H1 (cell line): ENCODE results near the gene TMEM204. TPM values are rescaled to one million over a fixed set of nuclear protein-coding genes. Genes with fewer than 3 reads are reported as not detected.

Source experiments
- CTCF ChIA-PET: fragments of 300-600 bp; sonication (Branson Sonifier 250); formaldehyde crosslinking; loops from one replicate; lab custom pipeline; 2021; ENCODE audit not compliant: partially characterized antibody; lab: Charles Lee
- POLR2A ChIA-PET: fragments of 300-600 bp; sonication (Branson Sonifier 250); formaldehyde crosslinking; loops from one replicate; lab custom pipeline; 2021; ENCODE audit warnings: inconsistent platforms; ENCODE audit not compliant: partially characterized antibody; lab: Charles Lee
- DNase-seq, 2 experiments: peaks; one replicate each; pipeline versions ENCODE4 v3.0.0 to v3.0.0-alpha.2; 2010 to 2022; ENCODE audit warnings: low spot score in 2 of 2, low read depth in 1 of 2, mixed read lengths in 1 of 2
- FAIRE-seq: peaks from 2 replicates; lab custom pipeline; 2011; peaks lifted over from hg19 to GRCh38; lab: Jason Lieb, UNC
- H2AFZ ChIP-seq: 2 replicates; pipeline ENCODE4 v1.8.1; 2012; ENCODE audit warnings: low read length, inconsistent platforms
- H2AK5ac ChIP-seq: 2 replicates; pipeline ENCODE4 v1.6.1; 2013; ENCODE audit warnings: low read depth, low read length
- H2BK120ac ChIP-seq: replicated peaks from 2 replicates; pipeline ENCODE3; 2013; ENCODE audit warnings: low read depth, low read length, inconsistent platforms
- H2BK12ac ChIP-seq: 2 replicates; pipeline ENCODE4 v1.6.1; 2013; ENCODE audit warnings: low read depth, low read length
- H2BK15ac ChIP-seq: 2 replicates; pipeline ENCODE4 v1.6.1; 2013; ENCODE audit warnings: low read length
- H2BK20ac ChIP-seq: 2 replicates; pipeline ENCODE4 v1.6.1; 2013; ENCODE audit warnings: low read length
- H2BK5ac ChIP-seq: 2 replicates; pipeline ENCODE4 v1.6.1; 2013; ENCODE audit warnings: low read depth, low read length
- H3K14ac ChIP-seq: 2 replicates; pipeline ENCODE4 v1.6.1; 2013; ENCODE audit warnings: inconsistent platforms; ENCODE audit not compliant: insufficient read length
- H3K18ac ChIP-seq: 2 replicates; pipeline ENCODE4 v1.6.1; 2013; ENCODE audit warnings: low read length; ENCODE audit errors: extremely low read depth
- H3K23ac ChIP-seq: 2 replicates; pipeline ENCODE4 v1.6.1; 2013; ENCODE audit warnings: inconsistent platforms; ENCODE audit not compliant: insufficient read length
- H3K23me2 ChIP-seq: 2 replicates; pipeline ENCODE4 v1.6.1; 2013; ENCODE audit warnings: low read depth, low read length
- H3K27ac ChIP-seq: 2 replicates; pipeline ENCODE4 v1.6.1; 2011; ENCODE audit warnings: low read depth, low read length, inconsistent platforms
- H3K27me3 ChIP-seq, 4 experiments: replicated peaks in 1 of 4; 1 replicate in 1 of 4; 2 replicates in 3 of 4; pipeline versions ENCODE4 v1.6.1 to v1.8.1; 2011 to 2013; ENCODE audit warnings: low read length in 3 of 4, mild to moderate bottlenecking in 3 of 4, inconsistent platforms in 2 of 4, mixed read lengths in 2 of 4, moderate library complexity in 1 of 4; ENCODE audit not compliant: control insufficient read depth in 3 of 4, insufficient read depth in 3 of 4; ENCODE audit errors: extremely low read depth in 1 of 4
- H3K36me3 ChIP-seq, 4 experiments: 2 replicates each; pipeline versions ENCODE4 v1.6.1 to v1.8.1; 2011 to 2013; ENCODE audit warnings: mild to moderate bottlenecking in 4 of 4, low read length in 3 of 4, moderate library complexity in 2 of 4, control low read depth in 1 of 4, inconsistent platforms in 1 of 4; ENCODE audit not compliant: insufficient read depth in 4 of 4, control insufficient read depth in 2 of 4
- H3K4ac ChIP-seq: replicated peaks from 2 replicates; pipeline ENCODE3; 2013; ENCODE audit warnings: low read length, low read depth, mixed read lengths, inconsistent platforms; ENCODE audit not compliant: insufficient read length
- H3K4me1 ChIP-seq, 4 experiments: replicated peaks in 1 of 4; 1 replicate in 1 of 4; 2 replicates in 3 of 4; pipeline versions ENCODE4 v1.6.1 to v1.8.1; 2011 to 2013; ENCODE audit warnings: low read length in 3 of 4, inconsistent platforms in 2 of 4, mixed read lengths in 1 of 4; ENCODE audit not compliant: insufficient read depth in 4 of 4, control insufficient read depth in 3 of 4
- H3K4me2 ChIP-seq, 2 experiments: 2 replicates each; pipeline versions ENCODE4 v1.6.1 to v1.8.1; 2011 to 2013; ENCODE audit warnings: low read depth in 2 of 2, low read length in 2 of 2, control low read depth in 1 of 2, inconsistent platforms in 1 of 2, mild to moderate bottlenecking in 1 of 2; ENCODE audit not compliant: insufficient read depth in 1 of 2
- H3K4me3 ChIP-seq, 4 experiments: fragments of 200-600, 300-600 bp in 1 of 4; sonication (generic), shearing (Covaris generic), sonication (Bioruptor Twin) in 1 of 4; 2 replicates each; pipeline versions ENCODE4 v1.5.1 to v1.8.1; 2011 to 2016; ENCODE audit warnings: low read length in 4 of 4, low read depth in 3 of 4, control low read depth in 2 of 4, inconsistent platforms in 2 of 4, mild to moderate bottlenecking in 2 of 4, mixed read lengths in 1 of 4, moderate library complexity in 1 of 4; ENCODE audit not compliant: insufficient read depth in 2 of 4; ENCODE audit errors: extremely low read depth in 1 of 4
- H3K56ac ChIP-seq: replicated peaks from 2 replicates; pipeline ENCODE3; 2013; ENCODE audit warnings: low read depth, mild to moderate bottlenecking, mixed read lengths, low read length, inconsistent platforms; ENCODE audit not compliant: insufficient read length
- H3K79me1 ChIP-seq: 2 replicates; pipeline ENCODE4 v1.6.1; 2013; ENCODE audit warnings: low read depth, low read length, control low read depth
- H3K79me2 ChIP-seq, 2 experiments: 2 replicates each; pipeline versions ENCODE4 v1.6.1 to v1.8.1; 2012 to 2013; ENCODE audit warnings: low read length in 2 of 2, mild to moderate bottlenecking in 2 of 2, inconsistent platforms in 1 of 2; ENCODE audit not compliant: insufficient read depth in 2 of 2, control insufficient read depth in 1 of 2
- H3K9ac ChIP-seq, 4 experiments: replicated peaks in 1 of 4; 1 replicate in 1 of 4; 2 replicates in 3 of 4; pipeline versions ENCODE4 v1.6.1 to v1.8.1; 2011 to 2013; ENCODE audit warnings: low read depth in 3 of 4, low read length in 3 of 4, control low read depth in 2 of 4, mild to moderate bottlenecking in 2 of 4, moderate library complexity in 2 of 4, inconsistent platforms in 1 of 4; ENCODE audit errors: extremely low read depth in 1 of 4
- H3K9me3 ChIP-seq, 2 experiments: 2 replicates each; pipeline versions ENCODE4 v1.6.1 to v1.8.1; 2012 to 2013; ENCODE audit warnings: mild to moderate bottlenecking in 2 of 2, moderate library complexity in 2 of 2, control low read depth in 1 of 2, inconsistent platforms in 1 of 2, low read depth in 1 of 2, low read length in 1 of 2, mixed read lengths in 1 of 2; ENCODE audit not compliant: insufficient read depth in 2 of 2
- H4K20me1 ChIP-seq, 2 experiments: replicated peaks in 1 of 2; 2 replicates each; pipeline versions ENCODE3 to v1.8.1; 2011 to 2013; ENCODE audit warnings: inconsistent platforms in 2 of 2, low read length in 2 of 2, mild to moderate bottlenecking in 1 of 2; ENCODE audit not compliant: insufficient read depth in 2 of 2, control insufficient read depth in 1 of 2
- H4K5ac ChIP-seq: 2 replicates; pipeline ENCODE4 v1.6.1; 2013; ENCODE audit warnings: low read length, low read depth, mixed read lengths, inconsistent platforms; ENCODE audit not compliant: insufficient read length
- H4K8ac ChIP-seq: 2 replicates; pipeline ENCODE4 v1.8.0; 2013; ENCODE audit warnings: mild to moderate bottlenecking, moderate library complexity, low read length, inconsistent platforms; ENCODE audit not compliant: insufficient read depth; ENCODE audit errors: extremely low read depth
- H4K91ac ChIP-seq: replicated peaks from 2 replicates; pipeline ENCODE3; 2013; ENCODE audit warnings: low read length, mixed read lengths, inconsistent platforms; ENCODE audit not compliant: insufficient read length
- ATF2 ChIP-seq: IDR thresholded peaks from 2 replicates; pipeline ENCODE4 v1.6.1; 2012; ENCODE audit warnings: low read length, inconsistent platforms
- ATF3 ChIP-seq: IDR thresholded peaks from 2 replicates; pipeline ENCODE4 v1.6.1; 2011; ENCODE audit warnings: low read depth, mild to moderate bottlenecking, low read length; ENCODE audit not compliant: insufficient read depth
- CREB1 ChIP-seq: IDR thresholded peaks from 2 replicates; pipeline ENCODE4 v1.6.1; 2012; ENCODE audit warnings: inconsistent platforms
- E2F6 ChIP-seq: IDR thresholded peaks from 2 replicates; pipeline ENCODE4 v1.6.1; 2012; ENCODE audit warnings: inconsistent platforms
- EGR1 ChIP-seq: IDR thresholded peaks from 2 replicates; pipeline ENCODE4 v1.6.1; 2011; ENCODE audit warnings: low read depth, low read length, borderline replicate concordance
- MAFK ChIP-seq: IDR thresholded peaks from 2 replicates; pipeline ENCODE4 v1.6.1; 2012; ENCODE audit warnings: low read depth, mild to moderate bottlenecking, improper control_type of control experiment, low read length
- RAD21 ChIP-seq, 2 experiments: IDR thresholded peaks in 1 of 2; conservative IDR thresholded peaks in 1 of 2; 2 replicates each; pipeline ENCODE4 v1.6.1; 2011; ENCODE audit warnings: low read depth in 2 of 2, low read length in 2 of 2, improper control_type of control experiment in 1 of 2, inconsistent platforms in 1 of 2, mild to moderate bottlenecking in 1 of 2, moderate library complexity in 1 of 2
- RNF2 ChIP-seq: fragments of 200-900, 300-1000 bp; sonication (generic); IDR thresholded peaks from 2 replicates; pipeline ENCODE4 v1.7.1; 2016; ENCODE audit warnings: borderline replicate concordance, low read depth, mild to moderate bottlenecking, antibody characterized with exemption, low read length; ENCODE audit not compliant: poor library complexity, severe bottlenecking; ENCODE audit errors: missing control alignments
- RXRA ChIP-seq: IDR thresholded peaks from 2 replicates; pipeline ENCODE4 v1.6.1; 2011; ENCODE audit warnings: low read depth, mild to moderate bottlenecking, low read length, moderate library complexity; ENCODE audit not compliant: insufficient read depth
- TCF12 ChIP-seq: IDR thresholded peaks from 2 replicates; pipeline ENCODE4 v1.6.1; 2011; ENCODE audit warnings: low read depth, mild to moderate bottlenecking, low read length
- WGBS, 2 experiments: shearing (Covaris generic) in 1 of 2; methylation state at CpG; one replicate each; pipeline versions ENCODE4 v1.1.6 to v1.1.7; 2013 to 2015; ENCODE audit warnings: low lambda C conversion rate in 2 of 2, mixed read lengths in 2 of 2, inconsistent platforms in 1 of 2, low coverage in 1 of 2, missing lambda C conversion rate in 1 of 2; ENCODE audit not compliant: insufficient replicate concordance in 2 of 2, insufficient coverage in 1 of 2, insufficient read length in 1 of 2; ENCODE audit errors: extremely low coverage in 1 of 2, missing lambda C conversion rate in 1 of 2; 5-methylcytosine and 5-hydroxymethylcytosine counted together
- polyA plus RNA-seq, 7 experiments: library from polyadenylated mRNA; depleted of rRNA in 3 of 7; stranded (reverse) in 5 of 7; unstranded in 2 of 7; fragments of >200 nt in 5 of 7; fragments of 200-250 nt in 2 of 7; gene quantifications; 1 replicate in 5 of 7; 2 replicates in 1 of 7; 4 replicates in 1 of 7; pipeline versions ENCODE4 v1.2.1 to v1.2.3, GENCODE V29; 2011 to 2013; ENCODE audit warnings: missing spikeins in 2 of 7, mixed read lengths in 2 of 7
- total RNA-seq: library from RNA; stranded (reverse); fragmentation: NEBNext Ultra II Directional; extraction: Animal tissue kit (Norgen Biotek cat#: 25700); gene quantifications from 2 replicates; pipeline ENCODE4 v1.2.1, GENCODE V29; 2021

TMEM204 gene
- total and polyA plus RNA-seq, 2 of the 8 experiments (the other 6 are each of a cell fraction or from before 2014, with no cell fraction given): not detected

GRCh38 chr16:1573301-1573700, 39.8 kb downstream of the TMEM204 start:
- ChIA-PET POLR2A (no interaction called here), CTCF (interaction anchor here (0.7 to 2.7 kb wide), 4 partner anchors 9 to 132 kb away, joined by 3 to 10 read pairs (median 4); no protein-coding TSS in a partner anchor)
- peaks cover 0 to 2% of the 10 kb centered on the region in 2 experiments for H4K20me1 ChIP-seq
- no peak for TF ChIP-seq EGR1
- TF ChIP-seq TCF12: no peak
- TF ChIP-seq ATF2: no peak
- no peak for TF ChIP-seq MAFK
- no peak for TF ChIP-seq CREB1
- TF ChIP-seq RNF2: no peak
- TF ChIP-seq E2F6: no peak
- TF ChIP-seq ATF3: no peak
- no peak for TF ChIP-seq RAD21 (IDR thresholded peaks at IDR 0.05 in 1 of 2, conservative IDR thresholded peaks at IDR 0.05 in 1 of 2; ENCODE audit: low read depth in 2 of 2, low read length in 2 of 2)
- TF ChIP-seq RXRA: no peak

More at GRCh38 chr16:1573301-1573700, 39.8 kb downstream of the TMEM204 start:
- no peaks in the 10 kb centered on the region for H3K79me1 ChIP-seq
- H3K4me2 ChIP-seq: no peak overlapping the region
- H3K23ac ChIP-seq: no peak overlapping the region
- H3K4me1 ChIP-seq: no peaks in the 10 kb centered on the region
- no peaks in the 10 kb centered on the region for H3K27me3 ChIP-seq
- H2BK20ac ChIP-seq: no peak overlapping the region
- DNase-seq (no peak), FAIRE-seq (no peak)
- H3K9ac ChIP-seq: no peak overlapping the region
- no peaks in the 10 kb centered on the region for H3K9me3 ChIP-seq
- no peak overlapping the region for H2AFZ ChIP-seq
- H3K23me2 ChIP-seq: no peaks in the 10 kb centered on the region
- no peak overlapping the region for H3K27ac ChIP-seq
- no peak overlapping the region for H2AK5ac ChIP-seq
- H3K14ac ChIP-seq: no peak overlapping the region
- peaks cover 0 to 10% (median 0%) of the 10 kb centered on the region in 4 experiments; a peak in 2 of 8 replicates for H3K36me3 ChIP-seq
- no peak overlapping the region for H4K8ac ChIP-seq
- H2BK15ac ChIP-seq: no peak overlapping the region
- WGBS, 2 experiments: 77% methylated on average over 5 of the region's 5 CpGs; no CpG with 5 or more reads in 1 of the 2 experiments
- no peak overlapping the region for H3K4me3 ChIP-seq
- H4K5ac ChIP-seq: no peak overlapping the region
- no peak overlapping the region for H3K4ac ChIP-seq
- H2BK12ac ChIP-seq: no peak overlapping the region
- H2BK5ac ChIP-seq: no peak overlapping the region
- H3K79me2 ChIP-seq: no peaks in the 10 kb centered on the region
- no peak overlapping the region for H2BK120ac ChIP-seq
- H4K91ac ChIP-seq: no peak overlapping the region
- H3K18ac ChIP-seq: no peak overlapping the region
- H3K56ac ChIP-seq: no peak overlapping the region
